GM21367 (cell line): ENCODE data around the gene CBL.

Experiments used
- ATAC-seq: cut with Tn5 transposase; IDR thresholded peaks from one replicate; pipeline ENCODE4 v1.9.1; 2021; ENCODE audit not compliant: unreplicated experiment

CBL gene

GRCh38 chr11:119307219-119307618 is 101.1 kb downstream of the CBL start:
- ATAC-seq: no peak

GRCh38 chr11:119307974-119308373 is 101.8 kb downstream of the CBL start:
- no peak for ATAC-seq

- no peak for ATAC-seq
These were observed 103.3 kb downstream of the CBL start for GRCh38 chr11:119309411-119309810.

GRCh38 chr11:119309953-119310681 is 104.0 kb downstream of the CBL start:
- no peak for ATAC-seq

- ATAC-seq: no peak
These were observed 104.5 kb downstream of the CBL start for GRCh38 chr11:119310682-119311052.

GRCh38 chr11:119314726-119315125 is 108.6 kb downstream of the CBL start:
- ATAC-seq: no peak

GRCh38 chr11:119315131-119316015 is 109.2 kb downstream of the CBL start:
- no peak for ATAC-seq

GRCh38 chr11:119316016-119316728 is 110.0 kb downstream of the CBL start:
- ATAC-seq: no peak

- ATAC-seq: no peak
These were observed 110.8 kb downstream of the CBL start, which contains the start of gene MCAM for GRCh38 chr11:119316729-119317591. TSS of gene MCAM (minus strand) at chr11:119317130. CDS start at chr11:119317101, 29 bp downstream.

- ATAC-seq: no peak
These were observed 111.6 kb downstream of the CBL start for GRCh38 chr11:119317592-119318239.

GRCh38 chr11:119318240-119319135 is 112.3 kb downstream of the CBL start:
- no peak for ATAC-seq

- no peak for ATAC-seq
These were observed 113.1 kb downstream of the CBL start for GRCh38 chr11:119319136-119319699.

- ATAC-seq: no peak
These were observed 113.6 kb downstream of the CBL start for GRCh38 chr11:119319700-119320239.

- ATAC-seq: no peak
These were observed 114.2 kb downstream of the CBL start for GRCh38 chr11:119320240-119320775.

GRCh38 chr11:119320776-119321524 is 114.8 kb downstream of the CBL start:
- ATAC-seq: peak; percentile 39

GRCh38 chr11:119322360-119322739 is 116.2 kb downstream of the CBL start:
- no peak for ATAC-seq

- no peak for ATAC-seq
These were observed 116.9 kb downstream of the CBL start for GRCh38 chr11:119322921-119323531.
